Loucy (cell line): ENCODE data around the gene SEPTIN2.

Experiments used
- H2AFZ ChIP-seq: fragments of 200-600 bp; sonication (generic); 2 replicates; pipeline ENCODE4 v1.6.0; 2016; ENCODE audit warnings: antibody characterized with exemption, mild to moderate bottlenecking, low read length, moderate library complexity
- H3F3A ChIP-seq: fragments of 200-600 bp; 2 replicates; pipeline ENCODE4 v1.6.0; 2016; ENCODE audit warnings: antibody characterized with exemption, low read depth, mild to moderate bottlenecking
- H3K27me3 ChIP-seq: fragments of 200-600 bp; sonication (generic); 2 replicates; pipeline ENCODE4 v1.6.1; 2014; ENCODE audit warnings: low read length, mild to moderate bottlenecking; ENCODE audit not compliant: insufficient read depth, poor library complexity, severe bottlenecking
- H3K36me3 ChIP-seq: fragments of 200-600 bp; sonication (generic); 2 replicates; pipeline ENCODE4 v1.6.1; 2016; ENCODE audit warnings: low read length; ENCODE audit not compliant: insufficient read depth
- H3K4me1 ChIP-seq: fragments of 200-600 bp; sonication (generic); 2 replicates; pipeline ENCODE4 v1.5.1; 2014; ENCODE audit warnings: low read length, mild to moderate bottlenecking; ENCODE audit not compliant: insufficient read depth, poor library complexity, severe bottlenecking
- H3K4me2 ChIP-seq: fragments of 200-600 bp; sonication (generic); 2 replicates; pipeline ENCODE4 v1.6.0; 2014; ENCODE audit warnings: antibody characterized with exemption, low read length, low read depth, mild to moderate bottlenecking; ENCODE audit not compliant: poor library complexity, severe bottlenecking
- H3K4me3 ChIP-seq: fragments of 200-600 bp; sonication (generic); 2 replicates; pipeline ENCODE4 v1.5.1; 2014; ENCODE audit warnings: low read length, mild to moderate bottlenecking, mixed read lengths; ENCODE audit not compliant: poor library complexity, severe bottlenecking
- H3K79me2 ChIP-seq: fragments of 200-600 bp; sonication (generic); 2 replicates; pipeline ENCODE4 v1.6.1; 2014; ENCODE audit warnings: low read length; ENCODE audit not compliant: insufficient read depth
- H3K9ac ChIP-seq: fragments of 200-600 bp; sonication (generic); 2 replicates; pipeline ENCODE4 v1.6.0; 2014; ENCODE audit warnings: mild to moderate bottlenecking, low read depth, low read length, moderate library complexity; ENCODE audit not compliant: poor library complexity, severe bottlenecking
- H3K9me2 ChIP-seq: fragments of 200-600 bp; sonication (generic); replicated peaks from 2 replicates; pipeline ENCODE4 v1.6.1; 2016; ENCODE audit warnings: low read depth, low read length, mixed read lengths
- H3K9me3 ChIP-seq: fragments of 200-600 bp; sonication (generic); 2 replicates; pipeline ENCODE4 v1.6.1; 2014; ENCODE audit warnings: mild to moderate bottlenecking, antibody characterized with exemption, low read length, low read depth; ENCODE audit not compliant: insufficient read depth
- H4K20me1 ChIP-seq: fragments of 200-600 bp; sonication (generic); 2 replicates; pipeline ENCODE4 v1.6.0; 2014; ENCODE audit warnings: antibody characterized with exemption, low read length, mild to moderate bottlenecking; ENCODE audit not compliant: insufficient read depth, poor library complexity, severe bottlenecking
- CTCF ChIP-seq: fragments of 200-600 bp; sonication (generic); conservative IDR thresholded peaks from 2 replicates; pipeline ENCODE4 v1.5.1; 2014; ENCODE audit warnings: mild to moderate bottlenecking, antibody characterized with exemption, low read length
- EZH2phosphoT487 ChIP-seq: fragments of 200-600 bp; IDR thresholded peaks from 2 replicates; pipeline ENCODE4 v1.6.1; 2018; ENCODE audit warnings: antibody characterized with exemption, mild to moderate bottlenecking, moderate library complexity, borderline replicate concordance

Gene SEPTIN2

DNA sequence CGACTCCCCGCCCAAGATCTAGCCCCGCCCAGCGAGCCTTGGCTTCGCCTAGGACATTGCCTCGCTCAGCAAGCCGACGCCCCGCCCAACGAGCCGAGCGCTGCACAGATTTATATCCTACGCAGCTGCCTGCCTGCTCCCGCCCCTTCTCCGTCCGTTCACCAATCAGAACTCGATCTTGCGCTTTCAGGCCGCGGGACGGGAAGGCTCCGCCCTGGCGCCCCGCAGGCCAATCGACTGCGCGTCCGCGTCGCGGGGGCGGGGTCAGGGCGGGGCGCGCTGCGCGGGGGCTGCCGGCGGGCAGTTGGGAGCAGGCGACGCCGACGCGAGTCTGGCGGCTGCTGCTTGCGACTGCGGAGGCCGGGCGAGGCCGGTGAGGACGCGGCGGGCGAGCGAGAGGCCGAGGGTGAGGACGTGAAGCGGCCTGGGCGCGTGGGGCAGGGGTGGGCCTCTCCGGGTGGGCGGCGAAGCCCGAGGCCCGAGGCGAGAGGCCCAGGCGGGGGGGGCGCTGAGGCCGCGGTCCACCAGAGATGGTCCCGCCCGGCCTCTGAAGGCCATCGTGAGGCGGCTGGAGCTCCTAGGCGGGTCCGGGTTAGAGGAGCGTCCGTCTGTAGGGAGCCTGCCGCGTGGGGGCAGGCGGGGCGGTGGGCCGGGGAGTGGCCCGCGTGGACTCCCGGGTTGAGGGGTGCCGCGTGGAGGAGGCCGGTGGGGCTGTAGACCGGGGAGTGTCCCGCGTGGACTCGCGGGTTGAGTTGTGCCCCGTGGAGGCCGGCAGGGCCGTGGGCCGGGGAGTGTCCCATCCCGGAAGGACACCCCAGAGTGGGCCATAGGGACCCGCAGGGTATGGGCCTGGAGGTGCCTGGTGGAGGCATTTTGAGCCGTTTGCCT, 40.5 kb downstream of the SEPTIN2 start, which contains the start of gene FARP2:
TSS of gene FARP2 (plus strand) at position 303 of the 888 bp plus-strand sequence. CDS start 16,823 bp downstream, outside the sequence.
- H3K9me3 ChIP-seq, result no peaks in the 10 kb centered on the region
- peak within 1 kb of the TSS; percentile 94 for H3K4me3 ChIP-seq
- H3K4me2 ChIP-seq, result peak within 1 kb of the TSS; percentile 98
- TF ChIP-seq CTCF (no peak), EZH2phosphoT487 (no peak)
- peaks cover 20% of the 10 kb centered on the region for H3K79me2 ChIP-seq
- no peaks in the 10 kb centered on the region for H3K27me3 ChIP-seq
- peaks cover 38% of the 10 kb centered on the region for H3K36me3 ChIP-seq
- H3F3A ChIP-seq, result peaks cover 8% of the 10 kb centered on the region; the same call in 1 of the 2 replicates
- H3K4me1 ChIP-seq, result peaks cover 24% of the 10 kb centered on the region
- peak within 1 kb of the TSS; percentile 82 for H3K9ac ChIP-seq
- peaks cover 16% of the 10 kb centered on the region for H4K20me1 ChIP-seq
- peak within 1 kb of the TSS; percentile 74 for H2AFZ ChIP-seq
- H3K9me2 ChIP-seq, result no peaks in the 10 kb centered on the region

DNA sequence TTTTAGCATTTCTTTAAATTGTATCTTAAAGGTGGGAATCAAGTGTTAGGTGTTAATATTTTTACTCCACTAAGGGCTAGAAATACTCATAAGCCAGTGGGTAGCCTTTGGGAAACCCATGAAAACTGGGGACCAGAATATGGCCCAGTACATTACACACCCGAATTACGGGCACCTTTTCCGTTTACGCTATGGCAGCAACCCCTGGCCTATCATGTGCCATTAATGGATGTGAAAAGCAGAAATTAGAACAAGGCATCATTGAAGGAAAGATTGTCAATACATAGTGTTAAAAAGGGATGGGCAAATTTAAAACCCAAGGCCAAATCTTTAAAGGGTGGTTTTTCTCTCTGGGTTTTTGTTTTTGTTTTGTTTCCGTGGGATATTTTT, 41.1 kb downstream of the SEPTIN2 start:
- H3K9me3 ChIP-seq, result no peaks in the 10 kb centered on the region
- H3F3A ChIP-seq, result peaks cover 8% of the 10 kb centered on the region; the same call in 1 of the 2 replicates
- H3K9ac ChIP-seq, result peak overlapping the region; percentile 82
- TF ChIP-seq EZH2phosphoT487, result no peak
- no peak for TF ChIP-seq CTCF
- peaks cover 24% of the 10 kb centered on the region for H3K4me1 ChIP-seq
- H4K20me1 ChIP-seq, result peaks cover 16% of the 10 kb centered on the region
- peak overlapping the region; percentile 98 for H3K4me2 ChIP-seq
- H3K36me3 ChIP-seq, result peaks cover 32% of the 10 kb centered on the region; the same call in 1 of the 2 replicates
- no peak overlapping the region for H2AFZ ChIP-seq
- H3K9me2 ChIP-seq, result no peaks in the 10 kb centered on the region
- peak overlapping the region; percentile 94 for H3K4me3 ChIP-seq
- no peaks in the 10 kb centered on the region for H3K27me3 ChIP-seq
- H3K79me2 ChIP-seq, result peaks cover 20% of the 10 kb centered on the region

DNA sequence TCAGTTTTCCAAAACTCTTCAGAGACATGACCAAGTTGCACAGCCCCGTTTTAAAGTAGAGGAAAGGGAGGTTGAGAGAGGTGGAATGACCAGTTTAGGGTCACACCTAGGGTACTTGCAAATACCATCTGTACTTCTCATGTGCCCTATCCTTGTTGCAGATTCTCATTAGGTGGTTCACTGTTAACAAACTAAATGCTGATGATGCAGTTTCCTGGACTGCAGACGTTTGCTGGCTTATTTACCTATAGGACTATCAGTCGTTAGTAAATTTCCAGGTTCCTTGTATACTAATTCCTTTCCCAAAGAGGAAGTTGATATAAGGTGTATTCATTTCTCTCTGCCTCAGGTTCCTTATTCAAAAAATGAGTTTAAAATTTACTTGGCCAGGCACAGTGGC, 41.8 kb downstream of the SEPTIN2 start:
- no peaks in the 10 kb centered on the region for H3K9me2 ChIP-seq
- no peaks in the 10 kb centered on the region for H3K9me3 ChIP-seq
- H3K9ac ChIP-seq, result peak overlapping the region; percentile 82
- peak overlapping the region; percentile 98 for H3K4me2 ChIP-seq
- H3K79me2 ChIP-seq, result peaks cover 20% of the 10 kb centered on the region
- H3K36me3 ChIP-seq, result peaks cover 25% of the 10 kb centered on the region; the same call in 1 of the 2 replicates
- peaks cover 8% of the 10 kb centered on the region; the same call in 1 of the 2 replicates for H3F3A ChIP-seq
- no peaks in the 10 kb centered on the region for H3K27me3 ChIP-seq
- peaks cover 24% of the 10 kb centered on the region for H3K4me1 ChIP-seq
- H4K20me1 ChIP-seq, result peaks cover 16% of the 10 kb centered on the region
- H3K4me3 ChIP-seq, result peak overlapping the region; percentile 94
- TF ChIP-seq CTCF (no peak), EZH2phosphoT487 (no peak)
- H2AFZ ChIP-seq, result no peak overlapping the region
